WTC11 (cell line): Measurements from ENCODE around the gene GALNT2.

ENCODE experiments used
- ESRRA ChIP-seq: sonication (generic); formaldehyde crosslinking; IDR thresholded peaks from 2 replicates; pipeline ENCODE4 v1.8.1; 2022; ENCODE audit warnings: mild to moderate bottlenecking, missing genetic modification reagents, borderline replicate concordance
- FOXK1 ChIP-seq: sonication (generic); formaldehyde crosslinking; IDR thresholded peaks from 2 replicates; pipeline ENCODE4 v1.8.0; 2022; ENCODE audit warnings: mild to moderate bottlenecking, moderate library complexity, missing genetic modification reagents
- FOXP1 ChIP-seq: sonication (generic); formaldehyde crosslinking; IDR thresholded peaks from 2 replicates; pipeline ENCODE4 v1.8.0; 2022; ENCODE audit warnings: missing genetic modification reagents, mild to moderate bottlenecking, moderate library complexity, borderline replicate concordance
- JUN ChIP-seq: sonication (generic); formaldehyde crosslinking; IDR thresholded peaks from 2 replicates; pipeline ENCODE4 v1.8.0; 2023; ENCODE audit warnings: mild to moderate bottlenecking, missing genetic modification reagents
- TEAD4 ChIP-seq: sonication (generic); formaldehyde crosslinking; IDR thresholded peaks from 2 replicates; pipeline ENCODE4 v1.8.0; 2022; ENCODE audit warnings: mild to moderate bottlenecking, missing genetic modification reagents
- ZNF263 ChIP-seq: sonication (generic); formaldehyde crosslinking; IDR thresholded peaks from 2 replicates; pipeline ENCODE4 v1.8.1; 2022; ENCODE audit warnings: low read depth, mild to moderate bottlenecking, moderate library complexity, missing genetic modification reagents
- TF ChIP-seq, protein P1 (sequence below): fragments of 200-600 bp; IDR thresholded peaks from 2 replicates; pipeline ENCODE4 v1.8.0; 2022; ENCODE audit warnings: antibody characterized with exemption
- TF ChIP-seq, protein P2 (sequence below): sonication (generic); formaldehyde crosslinking; conservative IDR thresholded peaks from 2 replicates; pipeline ENCODE4 v1.8.1; 2022; ENCODE audit warnings: mild to moderate bottlenecking, missing genetic modification reagents
- TF ChIP-seq, protein P3 (sequence below): sonication (generic); formaldehyde crosslinking; IDR thresholded peaks from 2 replicates; pipeline ENCODE4 v1.8.1; 2022; ENCODE audit warnings: low read depth, missing genetic modification reagents, borderline replicate concordance

DNA sequence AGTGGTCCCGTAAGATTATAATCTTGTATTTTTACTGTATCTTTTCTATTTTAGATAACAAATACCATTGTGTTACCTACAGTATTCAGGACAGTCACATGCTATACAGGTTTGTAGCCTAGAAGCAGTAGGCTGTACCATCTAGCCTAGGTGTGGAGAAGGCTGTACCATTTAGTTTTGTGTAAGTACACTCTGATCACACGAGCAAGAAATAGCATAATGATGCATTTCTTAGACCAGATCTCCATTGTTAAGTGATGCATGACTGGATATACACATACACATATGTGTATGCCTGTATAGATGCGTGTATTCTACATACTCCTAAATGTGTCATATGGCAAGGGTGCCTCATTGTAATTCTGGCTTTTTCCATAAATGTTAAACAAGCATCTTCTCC, 33.9 kb downstream of the GALNT2 start:
- TF ChIP-seq, protein P1, sequence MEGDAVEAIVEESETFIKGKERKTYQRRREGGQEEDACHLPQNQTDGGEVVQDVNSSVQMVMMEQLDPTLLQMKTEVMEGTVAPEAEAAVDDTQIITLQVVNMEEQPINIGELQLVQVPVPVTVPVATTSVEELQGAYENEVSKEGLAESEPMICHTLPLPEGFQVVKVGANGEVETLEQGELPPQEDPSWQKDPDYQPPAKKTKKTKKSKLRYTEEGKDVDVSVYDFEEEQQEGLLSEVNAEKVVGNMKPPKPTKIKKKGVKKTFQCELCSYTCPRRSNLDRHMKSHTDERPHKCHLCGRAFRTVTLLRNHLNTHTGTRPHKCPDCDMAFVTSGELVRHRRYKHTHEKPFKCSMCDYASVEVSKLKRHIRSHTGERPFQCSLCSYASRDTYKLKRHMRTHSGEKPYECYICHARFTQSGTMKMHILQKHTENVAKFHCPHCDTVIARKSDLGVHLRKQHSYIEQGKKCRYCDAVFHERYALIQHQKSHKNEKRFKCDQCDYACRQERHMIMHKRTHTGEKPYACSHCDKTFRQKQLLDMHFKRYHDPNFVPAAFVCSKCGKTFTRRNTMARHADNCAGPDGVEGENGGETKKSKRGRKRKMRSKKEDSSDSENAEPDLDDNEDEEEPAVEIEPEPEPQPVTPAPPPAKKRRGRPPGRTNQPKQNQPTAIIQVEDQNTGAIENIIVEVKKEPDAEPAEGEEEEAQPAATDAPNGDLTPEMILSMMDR, result no peak
- TF ChIP-seq TEAD4 (CRISPR knock-in tag) (no peak), FOXP1 (CRISPR knock-in tag) (no peak), JUN (no peak), ESRRA (CRISPR knock-in tag) (no peak), FOXK1 (CRISPR knock-in tag) (no peak), ZNF263 (CRISPR knock-in tag) (no peak)
- TF ChIP-seq, protein P2, sequence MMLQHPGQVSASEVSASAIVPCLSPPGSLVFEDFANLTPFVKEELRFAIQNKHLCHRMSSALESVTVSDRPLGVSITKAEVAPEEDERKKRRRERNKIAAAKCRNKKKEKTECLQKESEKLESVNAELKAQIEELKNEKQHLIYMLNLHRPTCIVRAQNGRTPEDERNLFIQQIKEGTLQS (CRISPR knock-in tag), result no peak
- TF ChIP-seq, protein P3, sequence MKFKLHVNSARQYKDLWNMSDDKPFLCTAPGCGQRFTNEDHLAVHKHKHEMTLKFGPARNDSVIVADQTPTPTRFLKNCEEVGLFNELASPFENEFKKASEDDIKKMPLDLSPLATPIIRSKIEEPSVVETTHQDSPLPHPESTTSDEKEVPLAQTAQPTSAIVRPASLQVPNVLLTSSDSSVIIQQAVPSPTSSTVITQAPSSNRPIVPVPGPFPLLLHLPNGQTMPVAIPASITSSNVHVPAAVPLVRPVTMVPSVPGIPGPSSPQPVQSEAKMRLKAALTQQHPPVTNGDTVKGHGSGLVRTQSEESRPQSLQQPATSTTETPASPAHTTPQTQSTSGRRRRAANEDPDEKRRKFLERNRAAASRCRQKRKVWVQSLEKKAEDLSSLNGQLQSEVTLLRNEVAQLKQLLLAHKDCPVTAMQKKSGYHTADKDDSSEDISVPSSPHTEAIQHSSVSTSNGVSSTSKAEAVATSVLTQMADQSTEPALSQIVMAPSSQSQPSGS, result no peak
